Measurements from ENCODE around the gene ADGRB2.

ADGRB2 gene

DNA sequence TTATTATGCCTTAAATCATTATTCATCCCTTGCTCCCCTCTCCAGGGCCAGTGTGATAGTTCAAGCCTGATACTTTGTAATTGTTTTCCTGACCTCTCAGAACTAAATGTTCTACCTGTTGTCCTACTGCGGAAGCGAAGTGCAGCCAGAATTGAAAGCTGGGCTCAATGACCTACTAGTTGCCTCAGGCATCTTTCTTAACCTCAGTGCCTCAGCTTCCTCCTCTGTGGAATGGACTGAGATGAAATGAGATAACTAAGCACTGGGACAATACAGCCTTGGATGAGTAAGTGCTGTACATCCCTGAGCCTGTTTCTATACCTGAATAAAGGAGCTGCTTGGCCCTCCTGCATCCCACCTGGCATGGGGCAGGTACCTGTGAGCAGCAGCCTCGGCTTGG lies 86.7 kb downstream of the ADGRB2 start:
- no peak for DNase-seq (ENCODE audit: low read depth)
